Ovary (tissue), 9 donors: ENCODE measurements around the gene BMS1. TPM values are rescaled to one million over a fixed set of nuclear protein-coding genes. Genes with fewer than 3 reads are reported as not detected.

Source experiments
- DNase-seq, 5 donors: peaks; one replicate each; pipeline ENCODE4 v3.0.0-alpha.2; 2019 to 2020
- H3K27ac ChIP-seq, 2 donors: fragments of 200-600 bp; one replicate each; pipeline versions ENCODE4 v1.5.1 to v1.8.0; 2019 to 2022
- H3K27me3 ChIP-seq: fragments of 200-600 bp; one replicate; pipeline ENCODE4 v1.8.0; 2022
- H3K36me3 ChIP-seq: fragments of 200-600 bp; sonication (generic); one replicate; pipeline ENCODE4 v1.5.1; 2019
- H3K4me1 ChIP-seq: one replicate; pipeline ENCODE4 v1.8.1; 2013; ENCODE audit warnings: mild to moderate bottlenecking, moderate library complexity; ENCODE audit not compliant: insufficient read depth
- H3K4me3 ChIP-seq: fragments of 200-600 bp; sonication (generic); one replicate; pipeline ENCODE4 v1.5.1; 2017
- H3K9me3 ChIP-seq, 2 donors: fragments of 200-600 bp in 1 of 2; sonication (generic) in 1 of 2; one replicate each; pipeline versions ENCODE4 v1.5.1 to v1.8.1; 2013 to 2019; ENCODE audit warnings: mild to moderate bottlenecking in 1 of 2, moderate library complexity in 1 of 2
- CTCF ChIP-seq, 3 donors: fragments of 450-650 bp in 2 of 3; fragments of 200-600 bp in 1 of 3; IDR thresholded peaks; one replicate each; pipeline versions ENCODE4 v1.5.1 to v1.8.0; 2016 to 2022; ENCODE audit warnings: antibody characterized with exemption in 3 of 3, mild to moderate bottlenecking in 1 of 3
- EP300 ChIP-seq: sonication (generic); formaldehyde crosslinking; IDR thresholded peaks from one replicate; pipeline ENCODE4 v1.6.1; 2017; ENCODE audit warnings: antibody characterized with exemption
- POLR2A ChIP-seq: fragments of 450-650 bp; IDR thresholded peaks from one replicate; pipeline ENCODE4 v1.6.1; 2017; ENCODE audit warnings: antibody characterized with exemption, mild to moderate bottlenecking, moderate library complexity
- WGBS, 3 donors: extraction: QIAGEN DNeasy Blood & Tissue Kit in 1 of 3; methylation state at CpG; one replicate each; pipeline versions ENCODE4 v1.1.5 to v1.1.7; 2013 to 2017; 5-methylcytosine and 5-hydroxymethylcytosine counted together
- intact Hi-C, 4 donors: fragments of 100-400 bp; cut with DNase I; formaldehyde crosslinking; loops; one replicate each; pipeline versions ENCODE4 v1.11.0 to v1.15.1; 2022 to 2023
- polyA plus RNA-seq, 2 donors: library from polyadenylated mRNA; stranded (reverse); fragments of 200-250 nt in 1 of 2; fragments of 350-450 nt in 1 of 2; fragmentation: Illumina TruSeq in 1 of 2; extraction: RNeasy Lipid Tissue Mini Kit (QIAGEN cat#74804) in 1 of 2; gene quantifications; one replicate each; pipeline ENCODE4 v1.2.3, GENCODE V29; 2013 to 2014
- total RNA-seq, 7 donors: library from RNA; depleted of rRNA in 2 of 7; stranded (reverse); fragments of >200 nt in 2 of 7; fragmentation: NEBNext Ultra II Directional in 3 of 7; extraction: Animal tissue kit (Norgen Biotek cat#: 25700) in 3 of 7; gene quantifications; one replicate each; pipeline versions ENCODE4 v1.1.0 to v1.2.4, GENCODE V29; 2016 to 2023
- donor health status: DM: no; HTN: no; CAD: no; lungs with moderate emphysema.
- donor health status: DM: no; HTN: no; CAD: no.
- donor health status: Bipolar disorder and iron deficiency.
- donor health status: DM: yes; HTN: yes; CAD: no.
- donor health status: DM: no; HTN: no; CAD: no.
- donor health status: DM: yes; HTN: yes; CAD: no.

The BMS1 gene
- total and polyA plus RNA-seq, 9 donors = 8.4 to 16.0 (median 13.3) TPM

GRCh38 chr10:42871823-42872222 lies 89.2 kb downstream of the BMS1 start:
- WGBS, 3 donors = 64 to 80% (median 71%) methylated on average over 6 of the region's 6 CpGs
- H3K27ac ChIP-seq = no peak overlapping the region
- H3K9me3 ChIP-seq = no peaks in the 10 kb centered on the region
- TF ChIP-seq CTCF (IDR thresholded peaks at IDR 0.05) (no peak), POLR2A (no peak), EP300 (no peak)
- intact Hi-C loops = loop anchor here in 2 of 4 donors (10.0 kb wide), 1 partner anchor 233 kb away; no protein-coding TSS in a partner anchor
- no peaks in the 10 kb centered on the region for H3K4me1 ChIP-seq
- no peak overlapping the region for H3K4me3 ChIP-seq
- no peaks in the 10 kb centered on the region for H3K27me3 ChIP-seq
- no peaks in the 10 kb centered on the region for H3K36me3 ChIP-seq
- DNase-seq = no peak

- H3K4me1 ChIP-seq = no peaks in the 10 kb centered on the region
- H3K27me3 ChIP-seq = no peaks in the 10 kb centered on the region
- H3K36me3 ChIP-seq = no peaks in the 10 kb centered on the region
- 81 to 89% (median 84%) methylated on average over 19 of the region's 19 CpGs for WGBS, 3 donors
- DNase-seq = no peak
- no peak overlapping the region for H3K4me3 ChIP-seq
- intact Hi-C loops = loop anchor here in 2 of 4 donors (10.0 kb wide), 1 partner anchor 232 kb away; no protein-coding TSS in a partner anchor
- TF ChIP-seq CTCF (IDR thresholded peaks at IDR 0.05) (no peak), POLR2A (no peak), EP300 (no peak)
- no peaks in the 10 kb centered on the region for H3K9me3 ChIP-seq
- H3K27ac ChIP-seq = no peak overlapping the region
These were observed 90.4 kb downstream of the BMS1 start for GRCh38 chr10:42872865-42873435.

- no peak for DNase-seq
- 70 to 74% (median 74%) methylated on average over 15 of the region's 15 CpGs for WGBS, 3 donors
- no peak overlapping the region for H3K27ac ChIP-seq
- H3K27me3 ChIP-seq = no peaks in the 10 kb centered on the region
- no peak overlapping the region for H3K4me3 ChIP-seq
- TF ChIP-seq EP300 (no peak), POLR2A (no peak), CTCF (IDR thresholded peaks at IDR 0.05) (no peak)
- no peaks in the 10 kb centered on the region for H3K4me1 ChIP-seq
- H3K36me3 ChIP-seq = no peaks in the 10 kb centered on the region
- H3K9me3 ChIP-seq = no peaks in the 10 kb centered on the region
- intact Hi-C loops = loop anchor here in 2 of 4 donors (10.0 kb wide), 1 partner anchor 230 kb away; no protein-coding TSS in a partner anchor
These were observed 92.3 kb downstream of the BMS1 start for GRCh38 chr10:42874713-42875387.

GRCh38 chr10:42875388-42875755 lies 92.8 kb downstream of the BMS1 start:
- intact Hi-C loops = loop anchor here in 2 of 4 donors (10.0 kb wide), 1 partner anchor 229 kb away; no protein-coding TSS in a partner anchor
- Histone ChIP-seq H3K27me3 (no peaks in the 10 kb centered on the region), H3K9me3 (no peaks in the 10 kb centered on the region)

More at GRCh38 chr10:42875388-42875755, 92.8 kb downstream of the BMS1 start:
- Histone ChIP-seq H3K4me1 (no peaks in the 10 kb centered on the region), H3K27ac (no peak overlapping the region), H3K4me3 (no peak overlapping the region), H3K36me3 (no peaks in the 10 kb centered on the region)
- WGBS, 3 donors = 69 to 77% (median 75%) methylated on average over 5 of the region's 5 CpGs
- DNase-seq = no peak
- no peak for TF ChIP-seq EP300
